Heart right ventricle (tissue), 16 donors: ENCODE measurements around the gene ATL3. TPM values are rescaled to one million over a fixed set of nuclear protein-coding genes. Genes with fewer than 3 reads are reported as not detected.

Source experiments
- ATAC-seq, 8 donors: fragments of 200-7000 bp; cut with Tn5 transposase; one replicate each; pipeline ENCODE4 v1.9.1; 2020; ENCODE audit warnings: mild to moderate bottlenecking in 8 of 8, moderate library complexity in 8 of 8, moderate number of reproducible peaks in 1 of 8
- DNase-seq, 2 donors: peaks; one replicate each; pipeline ENCODE4 v3.0.0-alpha.2; 2020
- H3K27ac ChIP-seq, 10 donors: fragments of 200-600 bp; sonication (generic) in 2 of 10; one replicate each; pipeline versions ENCODE4 v1.5.0 to v1.8.0; 2020 to 2022; ENCODE audit warnings: mild to moderate bottlenecking in 3 of 10
- H3K27me3 ChIP-seq, 7 donors: fragments of 200-600 bp; one replicate each; pipeline ENCODE4 v1.8.0; 2021 to 2022; ENCODE audit warnings: mild to moderate bottlenecking in 2 of 7
- H3K36me3 ChIP-seq, 9 donors: fragments of 200-600 bp; sonication (generic) in 1 of 9; one replicate each; pipeline versions ENCODE4 v1.5.0 to v1.8.0; 2020 to 2022; ENCODE audit warnings: mild to moderate bottlenecking in 2 of 9
- H3K4me1 ChIP-seq, 9 donors: fragments of 200-600 bp; sonication (generic) in 1 of 9; one replicate each; pipeline versions ENCODE4 v1.5.0 to v1.8.0; 2020 to 2022; ENCODE audit warnings: mild to moderate bottlenecking in 4 of 9
- H3K4me3 ChIP-seq, 10 donors: fragments of 200-600 bp; sonication (generic) in 2 of 10; one replicate each; pipeline versions ENCODE4 v1.5.0 to v1.8.0; 2020 to 2022; ENCODE audit warnings: mild to moderate bottlenecking in 7 of 10, moderate library complexity in 2 of 10
- H3K9me3 ChIP-seq, 11 donors: fragments of 200-600 bp in 10 of 11; sonication (generic) in 2 of 11; one replicate each; pipeline versions ENCODE4 v1.5.0 to v1.8.0; 2013 to 2022; ENCODE audit warnings: mild to moderate bottlenecking in 2 of 11, control low read depth in 1 of 11, moderate library complexity in 1 of 11
- WGBS, 2 donors: extraction: QIAGEN DNeasy Blood & Tissue Kit; methylation state at CpG; one replicate each; pipeline ENCODE4 v1.1.7; 2013; ENCODE audit warnings: inconsistent platforms in 1 of 2; 5-methylcytosine and 5-hydroxymethylcytosine counted together
- intact Hi-C, 10 donors: fragments of 100-400 bp; cut with DNase I; formaldehyde crosslinking; loops; one replicate each; pipeline versions ENCODE4 v1.11.1 to v1.14.2; 2022
- polyA plus RNA-seq, 2 donors: library from polyadenylated mRNA; stranded (reverse); fragments of 200-250 nt; gene quantifications; one replicate each; pipeline ENCODE4 v1.2.3, GENCODE V29; 2013
- total RNA-seq, 10 donors: library from RNA; stranded (reverse); fragmentation: NEBNext Ultra II Directional in 3 of 10; extraction: Animal tissue kit (Norgen Biotek cat#: 25700) in 3 of 10; gene quantifications; one replicate each; pipeline versions ENCODE4 v1.2.1 to v1.2.4, GENCODE V29; 2021 to 2023
- TF ChIP-seq, protein P1 (sequence below), 9 donors: fragments of 200-600 bp; sonication (generic) in 2 of 9; IDR thresholded peaks; one replicate each; pipeline versions ENCODE4 v1.5.0 to v1.8.0; 2021 to 2022; ENCODE audit warnings: antibody characterized with exemption in 9 of 9, mild to moderate bottlenecking in 5 of 9, moderate library complexity in 1 of 9
- donor health status: Arrhythmogenic right ventricular cardiomyopathy.
- donor health status: ischemic (EF 13 %, LVEDD 7.1; RV severe dilation, severe dysfunction).
- donor health status: healthy with polysubstance abuse.
- donor health status: DM: no; HTN: yes; CAD: no.
- donor health status: DM: no; HTN: no; CAD: no.
- donor health status: ischemic (EF 25% LVEDD 6.9; RV normal size, moderate dysfunction).
- donor health status: ischemic (EF 25% LVEDD 5.7; RV mildly dilated, moderate dysfunction).
- donor health status: healthy.
- donor health status: DM: yes; HTN: yes; CAD: no.
- donor health status: Ischemic cardiomyopathy.
- donor health status: ischemic (EF 35%, LVEDD 5.7; RV mildly dilated, moderate dysfunction).
- donor health status: nonischemic (EF 11% LVEDD 7.7; RV severe dilation, severe dysfunction).
- donor health status: DM: yes; HTN: yes; CAD: no.
- donor health status: PGD.
- donor health status: ischemic (EF 29% LVEDD 5.4; RV normal size, mild dysfunction).
- donor health status: nonischemic (EF 23%, LVEDD 6.1; RV moderate dilation, normal function).

ATL3 gene
- total and polyA plus RNA-seq, 12 donors, result 5.9 to 22.2 (median 12.3) TPM

- Histone ChIP-seq H3K27ac (peak within 1 kb of the TSS; percentile 42 to 97 (median 92)), H3K27me3 (no peaks in the 10 kb centered on the region), H3K4me1 (peaks cover 0 to 46% (median 19%) of the 10 kb centered on the region in 9 donors), H3K9me3 (no peaks in the 10 kb centered on the region), H3K4me3 (peak within 1 kb of the TSS; percentile 61 to 96 (median 88)), H3K36me3 (no peaks in the 10 kb centered on the region)
- DNase-seq (peak; percentile 95 to 98), ATAC-seq (peak; percentile 96 to 98 (median 97))
- TF ChIP-seq, protein P1, sequence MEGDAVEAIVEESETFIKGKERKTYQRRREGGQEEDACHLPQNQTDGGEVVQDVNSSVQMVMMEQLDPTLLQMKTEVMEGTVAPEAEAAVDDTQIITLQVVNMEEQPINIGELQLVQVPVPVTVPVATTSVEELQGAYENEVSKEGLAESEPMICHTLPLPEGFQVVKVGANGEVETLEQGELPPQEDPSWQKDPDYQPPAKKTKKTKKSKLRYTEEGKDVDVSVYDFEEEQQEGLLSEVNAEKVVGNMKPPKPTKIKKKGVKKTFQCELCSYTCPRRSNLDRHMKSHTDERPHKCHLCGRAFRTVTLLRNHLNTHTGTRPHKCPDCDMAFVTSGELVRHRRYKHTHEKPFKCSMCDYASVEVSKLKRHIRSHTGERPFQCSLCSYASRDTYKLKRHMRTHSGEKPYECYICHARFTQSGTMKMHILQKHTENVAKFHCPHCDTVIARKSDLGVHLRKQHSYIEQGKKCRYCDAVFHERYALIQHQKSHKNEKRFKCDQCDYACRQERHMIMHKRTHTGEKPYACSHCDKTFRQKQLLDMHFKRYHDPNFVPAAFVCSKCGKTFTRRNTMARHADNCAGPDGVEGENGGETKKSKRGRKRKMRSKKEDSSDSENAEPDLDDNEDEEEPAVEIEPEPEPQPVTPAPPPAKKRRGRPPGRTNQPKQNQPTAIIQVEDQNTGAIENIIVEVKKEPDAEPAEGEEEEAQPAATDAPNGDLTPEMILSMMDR (IDR thresholded peaks at IDR 0.05), result peak in 5 of 9 donors; percentile 14 to 63 (median 53)
- intact Hi-C loops, result loop anchor here in 1 of 10 donors (5.0 kb wide), 1 partner anchor 56 kb away; no protein-coding TSS in a partner anchor
- WGBS, 2 donors, result 0 to 1% methylated on average over 67 to 74 of the region's 74 CpGs
Measured at GRCh38 chr11:63681321-63682065, 10.3 kb upstream of the ATL3 start, which contains the start of gene RTN3. Gene RTN3, plus strand, starts transcription at chr11:63681500. Its CDS starts 137 bp downstream, at chr11:63681637.

- DNase-seq (no peak), ATAC-seq (peak in 4 of 8 donors; percentile 1 to 6 (median 2))
- intact Hi-C loops, result loop anchor here in 1 of 10 donors (5.0 kb wide), 1 partner anchor 56 kb away; no protein-coding TSS in a partner anchor
- TF ChIP-seq, protein P1 (IDR thresholded peaks at IDR 0.05), result no peak
- 6 to 7% methylated on average over 18 of the region's 18 CpGs for WGBS, 2 donors
- Histone ChIP-seq H3K36me3 (no peaks in the 10 kb centered on the region), H3K4me3 (peak overlapping the region in 9 of 10 donors; percentile 61 to 95 (median 88)), H3K4me1 (peaks cover 0 to 42% (median 19%) of the 10 kb centered on the region in 9 donors), H3K27ac (peak overlapping the region in 9 of 10 donors; percentile 90 to 97 (median 93)), H3K27me3 (no peaks in the 10 kb centered on the region), H3K9me3 (no peaks in the 10 kb centered on the region)
Measured at GRCh38 chr11:63680834-63681320, 9.7 kb upstream of the ATL3 start.

GRCh38 chr11:63673579-63673978, 2.4 kb upstream of the ATL3 start:
- WGBS, 2 donors, result 58 to 70% methylated on average over 4 of the region's 4 CpGs
- Histone ChIP-seq H3K36me3 (peaks cover 0 to 4% (median 0%) of the 10 kb centered on the region in 9 donors), H3K4me3 (no peak overlapping the region), H3K27me3 (no peaks in the 10 kb centered on the region), H3K27ac (peak overlapping the region in 7 of 10 donors; percentile 5 to 99 (median 52)), H3K9me3 (no peaks in the 10 kb centered on the region), H3K4me1 (peaks cover 0 to 40% (median 22%) of the 10 kb centered on the region in 9 donors)
- TF ChIP-seq, protein P1 (IDR thresholded peaks at IDR 0.05), result no peak
- DNase-seq (no peak), ATAC-seq (peak in 1 of 8 donors; percentile 11)
- intact Hi-C loops, result loop anchor here in 1 of 10 donors (5.0 kb wide), 1 partner anchor 64 kb away; no protein-coding TSS in a partner anchor

GRCh38 chr11:63672936-63673539, 1.9 kb upstream of the ATL3 start:
- Histone ChIP-seq H3K4me1 (peaks cover 0 to 46% (median 27%) of the 10 kb centered on the region in 9 donors), H3K9me3 (no peaks in the 10 kb centered on the region), H3K4me3 (no peak overlapping the region), H3K27ac (peak overlapping the region in 7 of 10 donors; percentile 5 to 99 (median 52)), H3K27me3 (no peaks in the 10 kb centered on the region), H3K36me3 (peaks cover 0 to 4% (median 0%) of the 10 kb centered on the region in 9 donors)
- intact Hi-C loops, result loop anchor here in 1 of 10 donors (5.0 kb wide), 1 partner anchor 64 kb away; no protein-coding TSS in a partner anchor
- TF ChIP-seq, protein P1 (IDR thresholded peaks at IDR 0.05), result no peak
- WGBS, 2 donors, result 87 to 91% methylated on average over 1 of the region's 1 CpG
- no peak for DNase-seq
- ATAC-seq, result no peak
